Lung (tissue), 12 donors: ENCODE measurements around the gene EBF3. TPM values are rescaled to one million over a fixed set of nuclear protein-coding genes. Genes with fewer than 3 reads are reported as not detected.
A peak's percentile ranks its signal among the peaks of the same experiment; 100 is the strongest.

ENCODE experiments used
- ATAC-seq: fragments of 200-7000 bp; cut with Tn5 transposase; one replicate; pipeline ENCODE4 v1.9.1; 2020; ENCODE audit warnings: moderate number of reproducible peaks; ENCODE audit not compliant: insufficient read depth, low FRiP score
- DNase-seq, 3 donors: peaks; one replicate each; pipeline ENCODE4 v3.0.0-alpha.2; 2013 to 2017
- H3K27ac ChIP-seq, 2 donors: one replicate each; pipeline ENCODE4 v1.5.1; 2013; ENCODE audit warnings: mild to moderate bottlenecking in 2 of 2, moderate library complexity in 2 of 2, control low read depth in 1 of 2, inconsistent platforms in 1 of 2, low read depth in 1 of 2, low read length in 1 of 2
- H3K27me3 ChIP-seq, 3 donors: one replicate each; pipeline ENCODE4 v1.5.1; 2013; ENCODE audit warnings: low read length in 2 of 3; ENCODE audit not compliant: control insufficient read depth in 3 of 3, insufficient read depth in 3 of 3
- H3K36me3 ChIP-seq, 4 donors: one replicate each; pipeline ENCODE4 v1.5.1; 2013; ENCODE audit warnings: low read length in 4 of 4, mild to moderate bottlenecking in 1 of 4, moderate library complexity in 1 of 4; ENCODE audit not compliant: control insufficient read depth in 4 of 4, insufficient read depth in 4 of 4
- H3K4me1 ChIP-seq, 5 donors: one replicate each; pipeline ENCODE4 v1.5.1; 2013; ENCODE audit warnings: low read length in 5 of 5, mild to moderate bottlenecking in 2 of 5, moderate library complexity in 1 of 5; ENCODE audit not compliant: control insufficient read depth in 5 of 5, insufficient read depth in 5 of 5
- H3K4me3 ChIP-seq: one replicate; pipeline ENCODE4 v1.5.1; 2013; ENCODE audit warnings: mild to moderate bottlenecking, control low read depth, moderate library complexity
- H3K9ac ChIP-seq, 2 donors: one replicate each; pipeline ENCODE4 v1.5.1; 2013; ENCODE audit warnings: low read length in 2 of 2, control low read depth in 1 of 2; ENCODE audit not compliant: insufficient read depth in 1 of 2
- H3K9me3 ChIP-seq, 4 donors: one replicate each; pipeline ENCODE4 v1.5.1; 2013; ENCODE audit warnings: low read length in 3 of 4, mild to moderate bottlenecking in 1 of 4, moderate library complexity in 1 of 4; ENCODE audit not compliant: control insufficient read depth in 4 of 4, insufficient read depth in 3 of 4
- CTCF ChIP-seq: IDR thresholded peaks from 2 replicates; pipeline ENCODE4 v1.5.1; 2012; ENCODE audit warnings: mild to moderate bottlenecking; ENCODE audit errors: control extremely low read depth, extremely low read depth
- WGBS, 2 donors: extraction: QIAGEN DNeasy Blood & Tissue Kit; methylation state at CpG; one replicate each; pipeline ENCODE4 v1.1.7; 2013; 5-methylcytosine and 5-hydroxymethylcytosine counted together
- polyA plus RNA-seq, 2 donors: library from polyadenylated mRNA; stranded (reverse); fragments of 200-250 nt; gene quantifications; one replicate each; pipeline ENCODE4 v1.2.1, GENCODE V29; 2013
- total RNA-seq, 2 donors: library from RNA; depleted of rRNA in 1 of 2; stranded (reverse); fragments of >200 nt in 1 of 2; gene quantifications; one replicate each; pipeline ENCODE4 v1.2.1, GENCODE V29; 2014 to 2021
- donor health status: control.
- donor health status: control.
- donor health status: Bipolar disorder and iron deficiency.
- donor health status: healthy.
- donor health status: DM: yes; HTN: yes; CAD: no.

EBF3 gene
- total and polyA plus RNA-seq, 4 donors, result 0.06 to 1.1 (median 0.08) TPM; not detected in 1

DNA sequence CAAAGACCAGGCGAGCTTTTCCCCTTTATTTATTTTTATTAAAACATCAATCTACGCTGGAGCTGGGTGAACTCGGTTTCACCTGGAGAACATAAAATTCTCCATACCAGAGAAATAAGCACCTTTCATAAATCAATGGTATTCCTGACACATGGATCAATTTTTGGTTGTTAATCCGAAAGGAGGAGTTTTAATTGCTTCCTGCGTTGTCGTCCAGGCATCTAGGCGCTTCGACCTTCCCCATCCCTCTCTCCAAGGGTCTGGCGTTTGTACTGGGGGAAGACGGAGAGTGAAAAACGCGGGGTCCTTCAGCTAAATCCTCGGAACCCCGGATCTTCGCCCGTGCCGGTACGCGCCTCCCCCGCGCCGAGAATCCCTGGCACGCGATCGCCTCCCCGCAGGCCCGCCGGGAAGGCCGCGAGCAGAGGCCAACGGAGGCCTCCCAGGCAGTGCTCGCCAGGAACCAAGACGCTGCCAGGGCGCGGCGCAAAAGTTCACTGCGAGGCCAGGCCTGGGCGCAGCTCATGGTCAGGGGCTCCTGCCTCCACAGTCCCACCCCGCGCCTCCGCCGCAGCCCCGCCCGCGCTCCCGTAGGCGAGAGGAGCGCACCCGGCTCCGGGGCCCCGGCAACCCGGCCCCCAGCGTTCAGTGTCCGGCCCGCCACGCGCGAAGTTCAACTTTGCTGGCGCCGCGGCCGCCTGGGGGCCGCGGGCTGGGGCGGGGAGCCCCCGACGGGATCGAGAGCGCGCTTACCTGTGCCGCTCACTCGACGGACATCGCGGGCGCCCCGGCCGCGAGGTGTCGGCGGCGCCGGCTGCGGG is 8.3 kb upstream of the EBF3 start:
- no peak for ATAC-seq
- H3K27ac ChIP-seq, result no peak overlapping the region
- H3K9ac ChIP-seq, result no peak overlapping the region
- H3K4me3 ChIP-seq, result no peak overlapping the region
- H3K4me1 ChIP-seq, result peaks cover 0 to 11% (median 0%) of the 10 kb centered on the region in 5 donors
- H3K9me3 ChIP-seq, result peaks cover 0 to 5% (median 0%) of the 10 kb centered on the region in 4 donors
- H3K27me3 ChIP-seq, result peaks cover 22 to 82% (median 67%) of the 10 kb centered on the region in 3 donors
- no peak for TF ChIP-seq CTCF
- H3K36me3 ChIP-seq, result no peaks in the 10 kb centered on the region
- peak in 1 of 3 donors; percentile 34 for DNase-seq
- WGBS, 2 donors, result 4% methylated on average over 80 to 84 of the region's 84 CpGs

GRCh38 chr10:129971381-129972144 is 7.5 kb upstream of the EBF3 start:
- no peak overlapping the region for H3K9ac ChIP-seq
- DNase-seq, result peak; percentile 72 to 81 (median 75)
- no peaks in the 10 kb centered on the region for H3K36me3 ChIP-seq
- TF ChIP-seq CTCF, result no peak
- peaks cover 0 to 5% (median 0%) of the 10 kb centered on the region in 4 donors for H3K9me3 ChIP-seq
- H3K27me3 ChIP-seq, result peaks cover 28 to 78% (median 67%) of the 10 kb centered on the region in 3 donors
- H3K27ac ChIP-seq, result no peak overlapping the region
- peak; percentile 84 for ATAC-seq
- peaks cover 0 to 11% (median 0%) of the 10 kb centered on the region in 5 donors for H3K4me1 ChIP-seq
- WGBS, 2 donors, result 2% methylated on average over 56 to 84 of the region's 84 CpGs
- no peak overlapping the region for H3K4me3 ChIP-seq

- H3K9me3 ChIP-seq, result peaks cover 0 to 7% (median 0%) of the 10 kb centered on the region in 4 donors
- TF ChIP-seq CTCF, result no peak
- WGBS, 2 donors, result 1 to 4% methylated on average over 55 to 58 of the region's 58 CpGs
- no peak for ATAC-seq
- peaks cover 0 to 11% (median 0%) of the 10 kb centered on the region in 5 donors for H3K4me1 ChIP-seq
- no peak overlapping the region for H3K4me3 ChIP-seq
- peaks cover 29 to 81% (median 74%) of the 10 kb centered on the region in 3 donors for H3K27me3 ChIP-seq
- H3K27ac ChIP-seq, result no peak overlapping the region
- H3K36me3 ChIP-seq, result no peaks in the 10 kb centered on the region
- no peak overlapping the region for H3K9ac ChIP-seq
- DNase-seq, result peak in 1 of 3 donors; percentile 18
Observed at GRCh38 chr10:129970465-129971364, 6.6 kb upstream of the EBF3 start.
